Measurements from ENCODE around the gene PLEKHA4. TPM values are rescaled to one million over a fixed set of nuclear protein-coding genes. Genes with fewer than 3 reads are reported as not detected.
A peak's percentile ranks its signal among the peaks of the same experiment; 100 is the strongest.
"Not testable (repeated sequence)": the region's sequence is repeated elsewhere in the genome, so short reads cannot be mapped to it uniquely, and the experiment has no call there.

The PLEKHA4 gene
- total RNA-seq, 4 donors from 2014 or later, result 211 to 444 (median 282) TPM

DNA sequence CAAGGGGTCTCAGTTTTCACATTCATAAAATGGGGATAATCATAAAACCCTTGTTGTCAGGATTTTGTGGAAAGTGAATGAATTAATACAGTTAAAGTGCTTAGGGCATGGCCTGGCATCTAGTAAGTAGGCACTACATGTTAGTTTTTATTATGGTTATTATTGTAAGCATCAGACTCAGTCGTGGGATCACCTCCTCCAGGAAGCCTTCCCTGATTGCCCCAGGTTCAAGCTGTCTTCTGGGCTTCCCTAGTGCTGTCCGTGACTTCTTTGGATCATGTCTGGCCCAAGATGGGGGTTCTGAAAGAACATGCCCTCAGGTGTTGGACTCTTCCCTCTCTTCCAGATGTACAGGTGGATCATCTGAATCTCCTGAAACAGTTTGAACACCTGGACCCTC is 42.4 kb upstream of the PLEKHA4 start:
- H3K4me1 ChIP-seq, result peaks cover 0 to 8% (median 0%) of the 10 kb centered on the region in 4 donors
- H3K9me3 ChIP-seq, result no peaks in the 10 kb centered on the region
- no peak overlapping the region for H3K4me3 ChIP-seq
- H3K36me3 ChIP-seq, result peaks cover 11 to 98% (median 31%) of the 10 kb centered on the region in 3 donors
- WGBS, 2 donors, result 92% methylated on average over 2 of the region's 2 CpGs
- no peak for DNase-seq (ENCODE audit: low spot score in 2 of 2)
- H3K27me3 ChIP-seq, result no peaks in the 10 kb centered on the region
- H3K27ac ChIP-seq, result no peak overlapping the region
- TF ChIP-seq, protein P1, sequence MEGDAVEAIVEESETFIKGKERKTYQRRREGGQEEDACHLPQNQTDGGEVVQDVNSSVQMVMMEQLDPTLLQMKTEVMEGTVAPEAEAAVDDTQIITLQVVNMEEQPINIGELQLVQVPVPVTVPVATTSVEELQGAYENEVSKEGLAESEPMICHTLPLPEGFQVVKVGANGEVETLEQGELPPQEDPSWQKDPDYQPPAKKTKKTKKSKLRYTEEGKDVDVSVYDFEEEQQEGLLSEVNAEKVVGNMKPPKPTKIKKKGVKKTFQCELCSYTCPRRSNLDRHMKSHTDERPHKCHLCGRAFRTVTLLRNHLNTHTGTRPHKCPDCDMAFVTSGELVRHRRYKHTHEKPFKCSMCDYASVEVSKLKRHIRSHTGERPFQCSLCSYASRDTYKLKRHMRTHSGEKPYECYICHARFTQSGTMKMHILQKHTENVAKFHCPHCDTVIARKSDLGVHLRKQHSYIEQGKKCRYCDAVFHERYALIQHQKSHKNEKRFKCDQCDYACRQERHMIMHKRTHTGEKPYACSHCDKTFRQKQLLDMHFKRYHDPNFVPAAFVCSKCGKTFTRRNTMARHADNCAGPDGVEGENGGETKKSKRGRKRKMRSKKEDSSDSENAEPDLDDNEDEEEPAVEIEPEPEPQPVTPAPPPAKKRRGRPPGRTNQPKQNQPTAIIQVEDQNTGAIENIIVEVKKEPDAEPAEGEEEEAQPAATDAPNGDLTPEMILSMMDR (IDR thresholded peaks at IDR 0.05), result no peak
- TF ChIP-seq EP300 (IDR thresholded peaks at IDR 0.05), result no peak
- TF ChIP-seq POLR2A (IDR thresholded peaks at IDR 0.05), result no peak

DNA sequence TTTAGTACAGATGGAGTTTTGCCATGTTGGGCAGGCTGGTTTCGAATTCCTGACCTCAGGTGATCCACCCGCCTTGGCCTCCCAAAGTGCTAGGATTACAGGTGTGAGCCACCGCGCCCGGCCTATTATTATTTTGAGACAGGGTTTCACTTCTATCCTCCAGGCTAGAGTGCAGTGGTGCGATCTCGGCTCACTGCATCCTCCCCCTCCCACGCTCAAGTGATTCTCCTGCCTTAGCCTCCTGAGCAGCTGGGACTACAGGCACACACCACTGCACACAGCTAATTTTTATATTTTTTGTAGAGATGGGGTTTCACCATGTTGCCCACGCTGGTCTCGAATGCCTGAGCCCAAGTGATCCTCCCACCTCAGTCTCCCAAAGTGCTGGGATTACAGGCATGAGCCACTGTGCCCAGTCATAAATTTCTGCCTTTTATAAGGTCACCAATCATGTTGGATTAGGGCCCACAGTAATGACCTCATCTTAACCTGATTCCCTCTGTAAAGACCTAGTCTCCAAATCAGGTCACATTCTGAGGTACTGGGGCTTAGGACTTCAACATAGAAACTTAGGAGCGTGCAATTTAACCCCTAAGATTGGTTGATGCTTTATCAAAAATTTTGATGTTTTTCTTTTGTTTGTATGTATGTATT is 41.1 kb upstream of the PLEKHA4 start:
- not testable (repeated sequence) for H3K4me1 ChIP-seq; DNase-seq (ENCODE audit: low spot score in 2 of 2); H3K9me3 ChIP-seq; H3K4me3 ChIP-seq; H3K27me3 ChIP-seq
- 93 to 97% methylated on average over 11 of the region's 11 CpGs for WGBS, 2 donors
- Histone ChIP-seq H3K27ac (peak overlapping the region in 1 of 4 donors; percentile 78), H3K36me3 (peaks cover 10 to 98% (median 31%) of the 10 kb centered on the region in 3 donors)

DNA sequence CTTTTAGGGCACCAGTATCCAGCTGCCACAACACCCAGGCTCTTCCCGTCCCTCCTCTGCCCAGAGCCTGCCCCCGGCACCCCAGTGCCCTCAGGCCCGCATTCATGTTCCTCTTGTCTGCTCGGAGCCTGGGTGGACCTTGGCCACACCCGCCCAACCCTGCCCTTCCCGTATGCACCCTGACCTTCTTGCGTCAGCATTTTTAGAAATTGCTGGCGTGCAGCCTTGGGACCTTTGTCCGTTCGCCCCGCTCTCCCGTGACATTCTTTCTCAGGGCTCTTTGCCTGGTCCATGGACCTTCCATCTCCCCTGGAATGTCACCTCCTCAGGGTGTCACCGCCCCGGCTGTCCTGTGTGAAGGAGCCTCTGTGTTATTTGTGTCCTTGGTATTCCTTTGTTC is 39.3 kb upstream of the PLEKHA4 start:
- TF ChIP-seq, protein P1 (IDR thresholded peaks at IDR 0.05), result no peak
- TF ChIP-seq POLR2A (IDR thresholded peaks at IDR 0.05) (no peak), EP300 (IDR thresholded peaks at IDR 0.05) (no peak)
- WGBS, 2 donors, result 51 to 54% methylated on average over 13 to 14 of the region's 14 CpGs
- Histone ChIP-seq H3K4me3 (no peak overlapping the region), H3K4me1 (peaks cover 0 to 13% (median 0%) of the 10 kb centered on the region in 4 donors), H3K9me3 (no peaks in the 10 kb centered on the region), H3K27ac (peak overlapping the region in 3 of 4 donors; percentile 34 to 78 (median 71)), H3K36me3 (peaks cover 6 to 87% (median 15%) of the 10 kb centered on the region in 3 donors), H3K27me3 (no peaks in the 10 kb centered on the region)
- no peak for DNase-seq (ENCODE audit: low spot score in 2 of 2)

DNA sequence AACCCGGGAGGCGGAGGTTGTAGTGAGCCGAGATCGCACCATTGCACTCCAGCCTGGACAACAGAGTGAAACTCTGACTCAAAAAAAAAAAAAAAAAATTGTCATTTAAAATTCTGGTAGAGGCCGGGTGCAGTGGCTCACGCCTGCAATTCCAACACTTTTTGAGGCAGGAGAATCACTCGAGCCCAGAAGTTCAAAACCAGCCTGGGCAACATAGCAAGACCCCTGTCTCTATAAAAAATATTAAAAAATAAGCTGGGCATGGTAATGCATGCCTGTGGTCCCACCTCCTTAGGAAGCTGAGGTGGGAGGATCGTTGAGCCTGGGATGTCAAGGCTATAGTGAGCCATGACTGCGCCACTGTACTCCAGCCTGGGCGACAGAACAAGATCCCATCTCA is 37.9 kb upstream of the PLEKHA4 start:
- Histone ChIP-seq H3K9me3 (no peaks in the 10 kb centered on the region), H3K27me3 (no peaks in the 10 kb centered on the region), H3K27ac (no peak overlapping the region), H3K36me3 (peaks cover 5 to 73% (median 6%) of the 10 kb centered on the region in 3 donors), H3K4me3 (no peak overlapping the region), H3K4me1 (peaks cover 0 to 27% (median 5%) of the 10 kb centered on the region in 4 donors)
- no peak for DNase-seq (ENCODE audit: low spot score in 2 of 2)
- WGBS, 2 donors, result 96% methylated on average over 10 of the region's 10 CpGs
- TF ChIP-seq POLR2A (IDR thresholded peaks at IDR 0.05), result no peak
- no peak for TF ChIP-seq EP300 (IDR thresholded peaks at IDR 0.05)
- TF ChIP-seq, protein P1 (IDR thresholded peaks at IDR 0.05), result no peak

DNA sequence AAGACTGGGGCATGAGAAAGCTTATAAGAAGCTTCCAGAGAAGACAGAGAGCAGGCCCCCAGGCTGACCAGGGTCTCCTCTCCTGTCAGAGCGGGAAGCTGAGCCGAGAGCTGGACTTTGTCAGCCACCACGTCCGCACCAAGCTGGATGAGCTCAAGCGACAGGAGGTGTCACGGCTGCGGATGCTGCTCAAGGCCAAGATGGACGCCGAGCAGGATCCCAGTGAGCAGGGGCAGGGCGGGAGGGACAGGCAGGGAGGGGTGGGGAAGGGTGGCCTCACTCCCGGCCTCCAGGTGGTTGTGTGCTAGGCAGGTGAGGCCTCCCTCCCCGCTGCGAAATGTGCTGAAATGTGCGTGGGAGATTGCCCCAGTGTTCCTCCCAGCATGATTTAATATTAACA is 37.2 kb upstream of the PLEKHA4 start:
- no peaks in the 10 kb centered on the region for H3K9me3 ChIP-seq
- WGBS, 2 donors, result 93% methylated on average over 14 of the region's 14 CpGs
- H3K4me1 ChIP-seq, result peaks cover 0 to 33% (median 7%) of the 10 kb centered on the region in 4 donors
- H3K27ac ChIP-seq, result no peak overlapping the region
- TF ChIP-seq POLR2A (IDR thresholded peaks at IDR 0.05), result no peak
- TF ChIP-seq, protein P1 (IDR thresholded peaks at IDR 0.05), result no peak
- no peak for TF ChIP-seq EP300 (IDR thresholded peaks at IDR 0.05)
- peaks cover 5 to 67% (median 6%) of the 10 kb centered on the region in 3 donors for H3K36me3 ChIP-seq
- no peak overlapping the region for H3K4me3 ChIP-seq
- no peak for DNase-seq (ENCODE audit: low spot score in 2 of 2)
- no peaks in the 10 kb centered on the region for H3K27me3 ChIP-seq

DNA sequence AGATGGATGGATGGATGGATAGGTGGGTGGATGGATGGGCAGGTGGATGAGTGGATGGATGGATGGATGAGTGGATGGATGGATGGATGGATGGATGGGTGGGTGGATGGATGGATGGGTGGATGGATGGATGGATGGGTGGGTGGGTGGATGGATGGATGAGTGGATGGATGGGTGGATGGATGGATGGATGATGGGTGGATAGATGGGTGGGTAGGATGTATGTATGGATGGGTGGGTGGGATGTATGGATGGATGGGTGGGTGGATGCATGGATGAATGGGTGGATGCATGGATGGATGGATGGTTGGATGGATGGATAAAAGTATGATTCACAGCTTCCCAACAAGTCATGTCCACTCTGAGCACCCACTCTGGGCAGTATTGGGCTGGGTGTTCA is 35.4 kb upstream of the PLEKHA4 start:
- H3K4me3 ChIP-seq; H3K27me3 ChIP-seq; H3K27ac ChIP-seq; DNase-seq (ENCODE audit: low spot score in 2 of 2); H3K9me3 ChIP-seq: not testable (repeated sequence)
- H3K4me1 ChIP-seq, result peaks cover 0 to 43% (median 9%) of the 10 kb centered on the region in 4 donors
- H3K36me3 ChIP-seq, result peaks cover 0 to 48% (median 3%) of the 10 kb centered on the region in 3 donors

DNA sequence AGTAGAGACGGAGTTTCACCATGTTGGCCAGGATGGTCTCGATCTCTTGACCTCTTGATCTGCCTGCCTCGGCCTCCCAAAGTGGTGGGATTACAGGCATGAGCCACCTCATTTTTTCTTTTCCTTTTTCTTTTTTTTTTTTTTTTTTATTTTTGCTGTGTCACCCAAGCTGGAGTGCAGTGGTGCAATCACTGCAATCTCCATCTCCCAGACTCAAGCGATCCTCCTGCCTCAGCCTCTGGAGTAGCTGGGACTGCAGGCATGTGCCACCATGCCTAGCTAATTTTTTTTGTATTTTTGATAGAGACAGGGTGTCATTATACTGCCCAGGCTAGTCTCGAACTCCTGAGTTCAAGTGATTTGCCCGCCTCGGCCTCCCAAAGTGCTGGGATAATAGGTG is 33.9 kb upstream of the PLEKHA4 start:
- Histone ChIP-seq H3K36me3 (peaks cover 0 to 34% (median 3%) of the 10 kb centered on the region in 3 donors), H3K4me1 (peaks cover 0 to 36% (median 9%) of the 10 kb centered on the region in 4 donors)
- WGBS, 2 donors, result 94 to 95% methylated on average over 7 of the region's 7 CpGs
- H3K27ac ChIP-seq; H3K9me3 ChIP-seq; DNase-seq (ENCODE audit: low spot score in 2 of 2); H3K4me3 ChIP-seq; H3K27me3 ChIP-seq: not testable (repeated sequence)

Data from tibial nerve (tissue), 4 donors.